PC-3 (cell line): Measurements from ENCODE around the gene SOBP. TPM values are rescaled to one million over a fixed set of nuclear protein-coding genes. Genes with fewer than 3 reads are reported as not detected.
A peak's percentile ranks its signal among the peaks of the same experiment; 100 is the strongest.

Source experiments
- ATAC-seq: fragments of 200-7000 bp; cut with Tn5 transposase; 2 replicates; pipeline ENCODE4 v1.9.1; 2020; ENCODE audit warnings: mild to moderate bottlenecking, moderate library complexity
- BruUV-seq: library from RNA; stranded (reverse); fragments of 400-500 nt; replicated peaks from 2 replicates; lab custom pipeline; 2021; lab: Mats Ljungman, UMichigan
- CTCF ChIA-PET: fragments of 300-600 bp; sonication (Branson Sonifier 250); formaldehyde crosslinking; loops from one replicate; lab custom pipeline; 2022; ENCODE audit warnings: antibody characterized with exemption; lab: Charles Lee
- POLR2A ChIA-PET: fragments of 300-600 bp; sonication (Branson Sonifier 250); formaldehyde crosslinking; loops from one replicate; lab custom pipeline; 2022; ENCODE audit warnings: antibody characterized with exemption; ENCODE audit not compliant: unreplicated experiment; lab: Charles Lee
- DNase-seq: peaks from one replicate; pipeline ENCODE4 v3.0.0-alpha.2; 2015
- H2AFZ ChIP-seq: fragments of 300-600 bp; sonication (generic); 2 replicates; pipeline ENCODE4 v1.6.0; 2016; ENCODE audit warnings: antibody characterized with exemption, low read length
- H3F3A ChIP-seq: fragments of 300-600 bp; sonication (generic); one replicate; pipeline ENCODE4 v1.6.0; 2017; ENCODE audit warnings: antibody characterized with exemption, low read length, control low read depth, mild to moderate bottlenecking; ENCODE audit not compliant: unreplicated experiment
- H3K27ac ChIP-seq: fragments of 300-600 bp; sonication (generic); 2 replicates; pipeline ENCODE4 v1.5.1; 2016; ENCODE audit warnings: mild to moderate bottlenecking, low read length
- H3K27me3 ChIP-seq: fragments of 300-600 bp; sonication (generic); 2 replicates; pipeline ENCODE4 v1.6.1; 2016; ENCODE audit warnings: low read length, mixed read lengths
- H3K36me3 ChIP-seq: fragments of 300-600 bp; sonication (generic); 2 replicates; pipeline ENCODE4 v1.6.1; 2016; ENCODE audit warnings: low read depth, mixed run types, low read length, mixed read lengths
- H3K4me1 ChIP-seq: fragments of 300-600 bp; sonication (generic); 2 replicates; pipeline ENCODE4 v1.5.1; 2016; ENCODE audit warnings: low read length; ENCODE audit not compliant: insufficient read depth
- H3K4me2 ChIP-seq: fragments of 300-600 bp; sonication (generic); 2 replicates; pipeline ENCODE4 v1.6.0; 2016; ENCODE audit warnings: low read length
- H3K4me3 ChIP-seq: fragments of 300-600 bp; sonication (generic); 2 replicates; pipeline ENCODE4 v1.5.1; 2016; ENCODE audit warnings: mild to moderate bottlenecking, low read length, mixed read lengths
- H3K79me2 ChIP-seq: fragments of 300-600 bp; sonication (generic); 2 replicates; pipeline ENCODE4 v1.6.1; 2017; ENCODE audit warnings: low read length, mixed read lengths
- H3K9ac ChIP-seq: fragments of 300-600 bp; sonication (generic); 2 replicates; pipeline ENCODE4 v1.6.0; 2016; ENCODE audit warnings: mild to moderate bottlenecking, low read length
- H3K9me2 ChIP-seq: fragments of 300-600 bp; sonication (generic); replicated peaks from 2 replicates; pipeline ENCODE4 v1.6.1; 2016; ENCODE audit warnings: mixed run types, low read length, mixed read lengths
- H3K9me3 ChIP-seq: fragments of 300-600 bp; sonication (generic); 2 replicates; pipeline ENCODE4 v1.6.1; 2016; ENCODE audit warnings: low read length, mixed read lengths
- H4K20me1 ChIP-seq: fragments of 300-600 bp; sonication (generic); 2 replicates; pipeline ENCODE4 v1.6.1; 2016; ENCODE audit warnings: low read length, mixed read lengths
- CTCF ChIP-seq: fragments of 300-600 bp; sonication (generic); conservative IDR thresholded peaks from 2 replicates; pipeline ENCODE4 v1.5.1; 2017; ENCODE audit warnings: antibody characterized with exemption, low read depth, mild to moderate bottlenecking, low read length
- EZH2 ChIP-seq: fragments of 300-600 bp; sonication (generic); IDR thresholded peaks from one replicate; pipeline ENCODE4 v1.6.1; 2017; ENCODE audit warnings: antibody characterized with exemption, mild to moderate bottlenecking, low read length; ENCODE audit not compliant: unreplicated experiment
- EZH2phosphoT487 ChIP-seq: fragments of 300-600 bp; sonication (generic); IDR thresholded peaks from 2 replicates; pipeline ENCODE4 v1.6.1; 2018; ENCODE audit warnings: mild to moderate bottlenecking, antibody characterized with exemption, low read length, borderline replicate concordance
- intact Hi-C: fragments of 100-400 bp; cut with micrococcal nuclease; formaldehyde crosslinking; loops from 2 replicates; pipeline ENCODE4 v1.9.0; 2023
- total RNA-seq: library from RNA; depleted of rRNA; stranded (reverse); fragments of >200 nt; gene quantifications from 2 replicates; pipeline ENCODE4 v1.2.3, GENCODE V29; 2014

Gene SOBP
- total RNA-seq, 1 experiment from 2014 or later: 0.15 TPM

GRCh38 chr6:107491760-107492660 lies 2.1 kb downstream of the SOBP start:
- H3K9ac ChIP-seq: no peak overlapping the region
- H3K27me3 ChIP-seq: peaks cover 62% of the 10 kb centered on the region
- CTCF ChIA-PET: no interaction called here
- H3K4me1 ChIP-seq: no peaks in the 10 kb centered on the region
- H3K79me2 ChIP-seq: no peaks in the 10 kb centered on the region
- 0 out of 2 replicates have a peak overlapping the region, but pooled peaks have one; percentile 87 for H3K4me2 ChIP-seq
- TF ChIP-seq EZH2: no peak
- no peaks in the 10 kb centered on the region for H3K9me3 ChIP-seq
- H3K36me3 ChIP-seq: no peaks in the 10 kb centered on the region
- H3K4me3 ChIP-seq: no peak overlapping the region; the same call in 1 of the 2 replicates
- H3K27ac ChIP-seq: no peak overlapping the region
- no TSS peak for BruUV-seq
- intact Hi-C loops: no loop called here
- POLR2A ChIA-PET: no interaction called here
- no peak for DNase-seq
- no peaks in the 10 kb centered on the region for H3F3A ChIP-seq
- no peak overlapping the region for H2AFZ ChIP-seq
- H4K20me1 ChIP-seq: no peaks in the 10 kb centered on the region
- ATAC-seq: no peak
- H3K9me2 ChIP-seq: no peaks in the 10 kb centered on the region

GRCh38 chr6:107493158-107494057 lies 3.5 kb downstream of the SOBP start:
- CTCF ChIA-PET: no interaction called here
- POLR2A ChIA-PET: no interaction called here
- Histone ChIP-seq H4K20me1 (no peaks in the 10 kb centered on the region), H3F3A (no peaks in the 10 kb centered on the region), H3K27ac (no peak overlapping the region), H3K27me3 (peaks cover 55% of the 10 kb centered on the region), H3K4me1 (no peaks in the 10 kb centered on the region), H2AFZ (no peak overlapping the region), H3K4me3 (no peak overlapping the region), H3K79me2 (no peaks in the 10 kb centered on the region), H3K4me2 (no peak overlapping the region), H3K36me3 (no peaks in the 10 kb centered on the region), H3K9me3 (no peaks in the 10 kb centered on the region), H3K9me2 (no peaks in the 10 kb centered on the region), H3K9ac (no peak overlapping the region)
- no peak for TF ChIP-seq EZH2phosphoT487
- no peak for TF ChIP-seq EZH2
- TF ChIP-seq CTCF: no peak
- no TSS peak for BruUV-seq
- intact Hi-C loops: no loop called here
- ATAC-seq: no peak
- no peak for DNase-seq

GRCh38 chr6:107495196-107495643 lies 5.3 kb downstream of the SOBP start:
- Histone ChIP-seq H3K9me2 (no peaks in the 10 kb centered on the region), H3F3A (no peaks in the 10 kb centered on the region), H3K4me1 (no peaks in the 10 kb centered on the region), H3K9ac (no peak overlapping the region), H2AFZ (no peak overlapping the region), H3K4me3 (no peak overlapping the region), H3K27ac (no peak overlapping the region), H3K9me3 (no peaks in the 10 kb centered on the region), H3K27me3 (peaks cover 49% of the 10 kb centered on the region), H3K79me2 (no peaks in the 10 kb centered on the region), H3K4me2 (no peak overlapping the region), H3K36me3 (no peaks in the 10 kb centered on the region), H4K20me1 (no peaks in the 10 kb centered on the region)
- intact Hi-C loops: no loop called here
- no peak for ATAC-seq
- ChIA-PET POLR2A (no interaction called here), CTCF (no interaction called here)
- no peak for DNase-seq
- BruUV-seq: no TSS peak
- TF ChIP-seq CTCF: no peak
- no peak for TF ChIP-seq EZH2phosphoT487
- TF ChIP-seq EZH2: no peak
